Left kidney (tissue), 8 donors: Measurements from ENCODE around the gene ID2. TPM values are rescaled to one million over a fixed set of nuclear protein-coding genes. Genes with fewer than 3 reads are reported as not detected.

ENCODE experiments used
- DNase-seq: peaks from one replicate; pipeline ENCODE4 v3.0.0-alpha.2; 2013
- long read RNA-seq, 8 donors: transcript quantifications; one replicate each; lab custom pipeline, GENCODE V29; 2026
- polyA plus RNA-seq: library from polyadenylated mRNA; unstranded; fragments of 120-200 nt; gene quantifications from one replicate; pipeline ENCODE4 v1.2.1, GENCODE V29; 2013; ENCODE audit not compliant: insufficient read length

ID2 gene, protein sequence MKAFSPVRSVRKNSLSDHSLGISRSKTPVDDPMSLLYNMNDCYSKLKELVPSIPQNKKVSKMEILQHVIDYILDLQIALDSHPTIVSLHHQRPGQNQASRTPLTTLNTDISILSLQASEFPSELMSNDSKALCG
- 306 TPM for polyA plus RNA-seq
- long read RNA-seq, donor 1, transcript ID2-204 (2 exons, 474 nt), result minor isoform, 7 of 191 reads
- long read RNA-seq, donor 1, transcript ID2-203 (3 exons, 1,362 nt), result major isoform, 182 of 191 reads
- long read RNA-seq, donor 1, partial matches to known transcripts, result 0 of 191 reads
- long read RNA-seq, donor 1, other reads (novel, unspliced or antisense), result 0 of 191 reads
- long read RNA-seq, donor 2, transcript ID2-203 (3 exons, 1,362 nt), result major isoform, 187 of 236 reads
- long read RNA-seq, donor 2, transcript ID2-202 (2 exons, 623 nt), result minor isoform, 7 of 236 reads
- long read RNA-seq, donor 2, transcript ID2-204 (2 exons, 474 nt), result minor isoform, 11 of 236 reads
- long read RNA-seq, donor 2, partial matches to known transcripts, result 31 of 236 reads
- long read RNA-seq, donor 2, other reads (novel, unspliced or antisense), result 0 of 236 reads
- long read RNA-seq, donor 3, transcript ID2-203 (3 exons, 1,362 nt), result major isoform, 142 of 151 reads
- long read RNA-seq, donor 3, transcript ID2-202 (2 exons, 623 nt), result minor isoform, 5 of 151 reads
- long read RNA-seq, donor 3, partial matches to known transcripts, result 0 of 151 reads
- long read RNA-seq, donor 3, other reads (novel, unspliced or antisense), result 0 of 151 reads
- long read RNA-seq, donor 4, transcript ID2-203 (3 exons, 1,362 nt), result major isoform, 29 of 65 reads
- long read RNA-seq, donor 4, partial matches to known transcripts, result 31 of 65 reads
- long read RNA-seq, donor 4, other reads (novel, unspliced or antisense), result 0 of 65 reads
- long read RNA-seq, donor 5, transcript ID2-203 (3 exons, 1,362 nt), result major isoform, 295 of 310 reads
- long read RNA-seq, donor 5, transcript ID2-204 (2 exons, 474 nt), result minor isoform, 10 of 310 reads
- long read RNA-seq, donor 5, partial matches to known transcripts, result 0 of 310 reads
- long read RNA-seq, donor 5, other reads (novel, unspliced or antisense), result 0 of 310 reads
- long read RNA-seq, donor 6, transcript ID2-203 (3 exons, 1,362 nt), result major isoform, 154 of 192 reads
- long read RNA-seq, donor 6, partial matches to known transcripts, result 32 of 192 reads
- long read RNA-seq, donor 6, other reads (novel, unspliced or antisense), result 0 of 192 reads
- long read RNA-seq, donor 7, transcript ID2-203 (3 exons, 1,362 nt), result major isoform, 311 of 396 reads
- long read RNA-seq, donor 7, transcript ID2-202 (2 exons, 623 nt), result minor isoform, 11 of 396 reads
- long read RNA-seq, donor 7, transcript ID2-204 (2 exons, 474 nt), result minor isoform, 17 of 396 reads
- long read RNA-seq, donor 7, partial matches to known transcripts, result 57 of 396 reads
- long read RNA-seq, donor 7, other reads (novel, unspliced or antisense), result 0 of 396 reads
- long read RNA-seq, donor 8, transcript ID2-203 (3 exons, 1,362 nt), result major isoform, 85 of 91 reads
- long read RNA-seq, donor 8, partial matches to known transcripts, result 0 of 91 reads
- long read RNA-seq, donor 8, other reads (novel, unspliced or antisense), result 0 of 91 reads

DNA sequence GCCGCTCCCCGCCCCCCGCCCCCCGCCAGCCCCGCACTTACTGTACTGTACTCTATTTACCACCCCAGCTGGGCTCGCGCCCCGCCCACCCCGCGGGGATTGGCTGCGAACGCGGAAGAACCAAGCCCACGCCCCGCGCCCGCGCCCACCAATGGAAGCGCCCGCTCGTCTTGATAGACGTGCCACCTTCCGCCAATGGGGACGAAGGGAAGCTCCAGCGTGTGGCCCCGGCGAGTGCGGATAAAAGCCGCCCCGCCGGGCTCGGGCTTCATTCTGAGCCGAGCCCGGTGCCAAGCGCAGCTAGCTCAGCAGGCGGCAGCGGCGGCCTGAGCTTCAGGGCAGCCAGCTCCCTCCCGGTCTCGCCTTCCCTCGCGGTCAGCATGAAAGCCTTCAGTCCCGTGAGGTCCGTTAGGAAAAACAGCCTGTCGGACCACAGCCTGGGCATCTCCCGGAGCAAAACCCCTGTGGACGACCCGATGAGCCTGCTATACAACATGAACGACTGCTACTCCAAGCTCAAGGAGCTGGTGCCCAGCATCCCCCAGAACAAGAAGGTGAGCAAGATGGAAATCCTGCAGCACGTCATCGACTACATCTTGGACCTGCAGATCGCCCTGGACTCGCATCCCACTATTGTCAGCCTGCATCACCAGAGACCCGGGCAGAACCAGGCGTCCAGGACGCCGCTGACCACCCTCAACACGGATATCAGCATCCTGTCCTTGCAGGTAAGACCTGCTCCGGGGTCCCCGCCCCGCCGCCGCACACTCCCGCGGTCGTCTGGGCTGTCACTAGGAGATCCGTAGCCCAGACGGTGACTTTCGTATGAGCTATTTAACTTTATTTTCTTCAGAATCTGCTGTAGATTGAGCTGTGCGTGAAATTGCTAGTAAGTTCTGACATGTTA, at the start of gene ID2:
Gene ID2 (plus strand): TSS at position 271 of the 907 bp plus-strand sequence. CDS start 110 bp downstream, at position 381.
- DNase-seq, result peak; percentile 99

DNA sequence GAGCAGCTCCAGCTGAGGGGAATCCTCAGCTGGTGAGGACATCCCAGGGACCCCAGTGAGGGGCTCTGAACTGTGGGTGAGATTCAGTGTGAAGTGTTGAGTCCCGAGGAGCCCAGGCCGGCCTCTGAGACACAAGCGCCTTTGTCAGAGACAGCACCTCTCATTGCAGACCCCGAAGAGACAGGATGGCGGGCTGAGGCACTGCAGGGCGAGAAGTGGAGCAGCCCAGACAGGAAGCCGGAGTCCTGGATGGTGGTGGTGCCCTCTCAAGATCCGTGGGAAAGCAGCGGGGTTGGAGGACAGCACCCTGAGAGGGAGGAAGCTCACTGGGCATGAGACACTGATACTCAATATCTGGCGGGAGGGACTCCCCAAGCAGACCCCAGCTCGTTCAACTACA, 49.1 kb upstream of the ID2 start:
- no peak for DNase-seq

DNA sequence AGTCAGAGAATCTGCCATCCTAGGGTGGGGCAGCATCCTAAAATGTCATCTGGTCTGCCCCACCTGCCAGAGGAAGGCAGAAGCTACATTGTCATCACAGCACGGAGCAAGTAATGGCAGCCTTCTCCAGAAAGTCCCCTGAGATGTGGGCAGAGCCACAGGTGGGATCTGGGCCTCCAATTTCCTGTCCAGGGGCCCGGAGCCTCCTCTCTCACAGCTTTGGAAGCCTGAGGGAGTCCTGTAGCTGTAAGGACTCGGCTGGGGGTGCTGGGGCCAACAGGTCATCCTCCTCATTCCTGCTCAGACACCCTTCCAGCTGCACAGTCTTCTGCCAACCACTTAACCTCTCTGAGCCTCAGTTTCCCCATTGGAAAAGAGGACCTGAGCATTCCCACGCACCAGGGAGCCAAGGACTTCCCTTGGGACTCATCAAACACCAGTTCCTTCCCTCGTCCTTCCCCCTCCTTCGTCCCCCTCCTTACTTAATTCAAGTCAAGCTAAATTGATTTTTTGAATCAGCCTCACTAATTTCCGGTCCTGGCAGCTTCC, 48.6 kb upstream of the ID2 start:
- DNase-seq, result no peak

DNA sequence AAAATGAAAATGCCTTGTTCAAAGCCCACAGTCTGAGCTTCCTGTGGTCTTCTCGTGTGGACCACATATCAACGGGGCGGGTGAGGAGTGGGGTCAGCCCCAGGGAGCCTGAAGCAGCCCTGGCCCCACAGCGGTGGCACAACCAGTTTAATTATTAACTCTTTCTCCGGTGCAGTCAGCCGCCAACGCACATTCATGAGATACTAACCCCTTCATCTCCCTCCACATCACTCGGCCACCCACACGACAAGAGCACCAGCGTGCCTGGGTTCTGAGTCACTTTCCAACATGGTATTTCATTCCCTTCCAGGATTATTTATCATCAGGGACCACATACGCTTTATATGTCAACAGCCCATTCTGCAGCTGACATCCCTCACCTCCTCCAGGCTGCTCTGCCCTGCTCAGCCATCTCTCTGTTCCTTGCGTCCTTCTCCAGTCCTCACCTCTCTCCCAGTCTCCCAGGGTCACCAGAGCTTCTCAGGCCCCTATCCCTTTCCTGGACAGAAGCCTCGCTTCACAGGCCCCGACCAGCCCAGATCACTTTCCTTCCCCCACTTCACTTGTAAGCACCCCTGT, 48.0 kb upstream of the ID2 start:
- DNase-seq, result no peak

DNA sequence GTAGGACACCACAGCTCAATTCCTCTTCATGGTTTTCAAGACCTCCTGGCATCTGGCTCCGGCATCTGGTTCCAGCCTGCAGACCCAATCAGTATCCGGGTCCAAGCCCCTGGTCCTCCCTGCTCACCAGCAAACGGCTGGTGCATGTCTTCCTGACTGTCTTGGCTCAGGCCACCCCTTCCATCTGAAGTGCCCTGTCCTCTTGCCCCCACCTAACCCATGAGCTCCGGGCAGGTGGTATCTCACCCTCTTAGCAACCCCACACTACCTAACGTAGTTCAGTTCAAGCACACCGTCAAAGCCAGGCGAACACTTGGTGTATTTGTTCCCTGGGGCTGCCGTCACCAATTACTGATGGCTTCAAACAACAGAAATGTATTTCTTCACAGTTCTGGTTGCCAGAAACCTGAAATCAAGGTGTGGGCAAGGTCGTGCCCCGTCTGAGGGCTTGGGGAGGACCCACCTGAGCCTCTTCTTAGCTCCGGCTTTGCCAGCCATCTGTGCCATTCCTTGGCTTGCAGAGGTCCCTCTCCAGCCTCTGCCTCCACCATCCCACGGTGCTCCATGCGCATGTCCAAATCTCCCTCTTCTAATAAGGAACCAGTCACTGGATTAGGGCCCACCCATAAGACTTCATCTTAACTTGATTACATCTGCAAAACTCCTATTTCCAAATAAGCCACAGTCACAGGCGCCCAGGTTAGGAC, 47.2 kb upstream of the ID2 start:
- DNase-seq, result no peak

DNA sequence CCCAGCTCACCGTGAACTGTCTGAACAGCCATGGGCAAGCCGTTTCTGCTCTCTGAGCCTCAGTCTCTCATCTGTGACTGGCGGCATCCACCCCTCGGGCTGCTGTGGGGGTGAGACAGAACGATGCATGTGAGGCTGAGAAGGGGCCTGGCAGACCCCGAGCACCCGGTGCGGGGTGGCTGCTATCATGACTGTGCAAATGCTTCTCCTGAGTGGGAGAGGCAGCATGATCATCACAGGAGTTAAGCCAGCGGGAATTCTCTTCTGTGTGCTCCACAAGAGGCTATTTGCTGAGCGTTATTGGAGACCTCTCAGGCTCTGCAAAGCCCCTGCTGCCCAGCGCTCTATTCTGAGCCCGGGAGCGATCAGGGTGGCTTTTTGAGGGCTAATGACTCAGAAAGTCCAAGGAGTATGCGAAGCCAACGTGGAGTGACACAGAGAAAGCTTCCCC, 45.8 kb upstream of the ID2 start:
- no peak for DNase-seq

DNA sequence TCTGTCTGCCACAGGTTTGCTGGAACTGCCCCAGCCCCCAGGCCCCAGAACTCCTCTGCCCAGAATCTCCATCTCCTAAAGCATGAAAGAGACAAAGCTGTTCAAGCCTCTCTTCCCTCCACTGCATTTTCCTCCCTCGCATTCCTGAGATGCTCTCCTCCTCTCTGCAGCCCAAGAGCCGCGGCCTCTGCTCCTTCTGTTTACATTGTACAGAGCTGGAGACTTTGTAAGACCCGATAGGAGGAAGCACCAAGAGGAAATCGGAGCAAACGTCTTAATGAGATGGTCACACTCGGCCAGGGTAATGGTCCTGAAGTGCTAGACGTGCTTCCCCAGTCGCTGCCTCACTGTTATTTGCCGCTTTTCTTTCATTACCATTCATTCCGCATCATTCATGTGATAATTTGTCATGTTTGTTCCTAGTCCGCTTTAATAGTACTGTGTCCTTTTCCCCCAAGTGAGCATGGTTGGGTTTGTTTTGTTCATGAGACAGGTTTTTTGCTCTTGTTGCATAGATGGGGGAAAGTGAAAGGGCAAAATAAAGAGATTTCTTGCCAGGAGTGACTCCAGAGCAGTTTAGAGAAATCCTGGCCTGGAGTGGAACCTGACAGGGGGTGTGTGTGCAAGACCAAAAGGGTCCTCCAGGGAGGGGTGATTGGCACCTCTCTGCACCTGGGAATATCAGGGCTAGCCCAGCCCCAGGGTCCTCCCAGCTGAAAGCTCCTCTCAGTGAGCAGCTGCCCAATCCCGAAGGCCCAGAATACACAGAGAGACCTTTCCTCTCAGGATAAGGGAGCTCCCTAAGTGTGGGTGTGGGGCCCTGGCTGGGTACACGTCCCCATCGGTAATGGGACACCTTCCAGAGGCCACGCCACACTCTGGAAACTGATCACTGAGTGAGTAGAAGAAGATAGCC, 44.9 kb upstream of the ID2 start:
- DNase-seq, result peak; percentile 85

DNA sequence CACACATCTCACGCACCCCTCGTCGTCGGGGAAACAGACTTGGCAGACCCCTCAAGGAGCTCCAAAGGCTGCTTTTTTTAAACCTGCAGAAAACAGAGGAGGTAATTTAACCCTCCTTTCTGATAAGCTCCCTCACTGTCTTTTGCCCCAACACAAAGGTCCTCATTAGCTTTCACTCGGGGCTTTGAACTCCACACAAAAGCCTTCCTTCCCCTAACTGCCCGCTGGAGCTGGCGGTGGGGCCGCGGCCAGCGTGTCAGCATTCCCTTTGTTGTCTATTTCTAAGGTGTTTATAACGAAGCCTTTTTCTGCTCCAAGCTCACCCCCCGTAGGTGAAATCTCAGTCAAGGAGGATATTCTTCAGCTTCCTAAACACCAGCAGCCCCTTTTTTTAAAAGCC, 43.5 kb upstream of the ID2 start:
- DNase-seq, result no peak

DNA sequence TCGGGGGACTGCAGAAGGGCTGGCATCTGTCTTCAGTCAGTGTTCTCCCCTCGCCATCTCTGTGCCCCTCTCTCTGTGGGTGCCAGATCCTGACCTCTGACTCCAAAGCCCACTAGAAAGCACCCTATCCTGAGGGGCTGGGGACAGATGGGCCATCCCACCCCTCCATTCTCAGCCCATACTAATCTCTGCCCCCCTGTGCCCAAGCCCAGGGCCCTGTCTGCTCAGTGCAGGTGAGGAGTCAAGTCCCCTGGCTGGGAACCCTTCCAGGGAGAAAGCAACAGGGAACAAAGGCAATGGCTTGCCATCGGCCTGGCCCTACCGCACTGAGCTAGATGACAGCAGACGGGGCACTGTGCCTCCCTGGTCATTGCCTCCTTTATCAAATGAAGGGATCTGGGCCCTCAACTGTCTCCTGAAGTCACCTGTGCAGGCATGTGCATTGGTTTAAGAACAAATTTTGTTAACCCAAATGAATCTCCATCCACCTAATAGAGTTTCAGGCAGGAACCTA, 42.7 kb upstream of the ID2 start:
- no peak for DNase-seq

DNA sequence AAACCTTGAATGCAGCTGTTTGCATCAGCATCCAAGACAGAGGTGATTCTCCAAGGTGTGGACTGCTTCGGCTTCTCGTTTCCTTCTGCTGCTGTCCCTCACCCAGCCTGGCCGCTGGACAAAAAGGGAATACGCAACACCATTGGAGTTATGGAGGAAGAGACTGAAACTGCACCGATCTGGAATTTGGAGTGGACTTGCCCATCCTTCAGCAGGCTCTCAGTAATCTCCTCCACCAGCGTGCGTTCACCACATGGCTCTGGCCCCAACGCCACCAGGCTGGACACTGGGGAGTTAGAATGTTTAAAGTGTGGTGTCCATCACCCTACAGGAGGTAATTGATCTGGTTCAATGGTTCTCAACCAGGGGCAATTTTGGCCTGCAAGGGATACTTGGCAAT, 41.4 kb upstream of the ID2 start:
- no peak for DNase-seq

DNA sequence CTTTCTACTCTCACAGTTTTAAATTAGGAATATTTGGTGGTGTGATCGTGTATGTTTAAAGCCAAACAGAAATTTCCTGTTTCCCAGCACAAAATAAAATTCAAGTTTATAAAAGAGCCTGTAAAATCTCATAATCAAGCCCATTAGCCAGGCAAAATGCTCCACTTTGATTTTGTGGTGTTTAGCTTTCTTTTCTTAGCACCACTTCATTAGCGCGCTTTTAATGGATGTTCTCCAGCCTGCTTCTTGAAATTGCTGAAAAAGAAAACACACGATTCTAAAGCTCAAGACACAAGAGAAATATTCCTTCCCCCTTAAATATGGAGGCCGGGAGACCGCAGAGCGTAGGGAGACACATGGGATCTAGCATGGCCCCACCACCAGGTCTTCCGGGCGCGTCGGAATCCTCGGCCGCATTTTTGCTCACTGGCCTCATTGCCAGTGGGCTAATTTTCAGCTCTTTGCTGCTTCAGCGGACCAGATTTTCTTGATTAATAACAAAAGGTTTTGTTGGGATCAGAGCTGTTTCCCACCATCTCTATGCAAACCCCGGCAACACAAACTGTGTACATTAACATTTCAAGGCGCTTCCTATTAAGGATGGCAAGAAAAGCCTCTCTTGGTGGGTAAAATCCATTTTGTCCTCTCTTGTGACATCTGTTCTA, 40.4 kb upstream of the ID2 start:
- no peak for DNase-seq

DNA sequence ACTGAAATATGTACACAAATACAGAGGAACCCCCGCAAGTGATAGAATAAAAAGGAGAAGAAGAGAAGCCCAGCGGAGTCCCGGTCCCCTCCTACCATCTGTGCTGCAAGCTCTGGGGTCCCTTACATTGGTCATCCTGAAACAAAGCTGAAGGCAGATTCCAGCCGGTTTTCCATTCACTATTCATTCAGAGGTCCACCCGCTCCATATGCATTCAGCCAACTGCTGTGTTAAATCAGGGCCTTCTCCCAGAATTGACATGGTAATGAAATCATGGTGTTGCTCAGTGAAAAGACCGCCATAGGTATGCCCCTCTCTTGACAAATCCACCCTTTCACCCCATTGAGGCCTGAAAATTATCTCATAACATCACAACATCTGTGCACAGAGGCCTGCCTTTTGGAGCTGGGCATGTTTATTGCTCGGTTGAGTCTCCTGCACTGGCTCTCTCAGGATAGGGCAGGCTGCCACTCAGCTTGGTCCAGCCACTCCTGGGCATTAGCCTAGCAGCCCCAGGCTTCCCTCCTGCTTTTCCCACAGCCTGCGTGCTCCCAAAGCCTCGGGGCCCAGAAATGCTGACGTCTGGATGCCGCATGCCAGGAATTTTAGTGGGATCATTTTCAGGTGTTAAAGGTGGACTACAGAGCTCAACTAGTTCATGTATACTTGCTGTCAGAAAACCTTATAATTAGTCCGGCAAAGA, 39.3 kb upstream of the ID2 start:
- DNase-seq, result no peak

DNA sequence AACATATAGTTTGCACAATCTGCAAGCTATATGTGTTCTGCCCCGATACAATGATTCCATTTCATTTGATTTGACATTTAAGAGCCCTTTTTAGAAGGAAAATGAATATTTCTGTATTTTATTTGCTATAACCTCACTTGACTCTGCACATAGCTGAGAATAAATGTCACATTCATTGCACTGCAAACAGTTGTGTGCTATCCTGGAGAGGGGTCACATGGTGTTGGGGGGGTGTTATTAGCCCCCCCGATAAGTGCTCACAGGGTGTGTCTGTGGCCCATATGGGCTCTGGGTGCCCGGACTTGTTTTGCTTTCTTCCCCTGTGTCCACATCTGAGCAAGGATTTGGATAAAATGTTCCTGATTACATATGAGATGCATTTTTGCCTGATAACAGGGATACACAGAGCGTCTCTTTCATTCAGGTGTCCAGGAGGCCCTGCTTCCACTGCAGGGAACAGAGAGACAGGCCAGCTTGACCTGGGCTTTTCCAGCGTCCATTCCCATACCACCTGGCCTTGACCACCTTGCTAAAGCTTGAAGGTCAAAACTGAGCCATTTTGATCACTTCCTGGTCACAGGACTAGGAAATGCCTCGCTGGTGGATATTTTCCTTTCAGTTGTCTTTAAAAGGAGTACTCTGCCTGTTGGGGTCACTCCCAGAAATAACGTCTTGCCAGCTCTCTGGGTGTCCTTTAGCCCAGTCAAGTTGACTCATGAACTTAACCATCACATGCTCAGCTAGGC, 38.4 kb upstream of the ID2 start:
- no peak for DNase-seq

DNA sequence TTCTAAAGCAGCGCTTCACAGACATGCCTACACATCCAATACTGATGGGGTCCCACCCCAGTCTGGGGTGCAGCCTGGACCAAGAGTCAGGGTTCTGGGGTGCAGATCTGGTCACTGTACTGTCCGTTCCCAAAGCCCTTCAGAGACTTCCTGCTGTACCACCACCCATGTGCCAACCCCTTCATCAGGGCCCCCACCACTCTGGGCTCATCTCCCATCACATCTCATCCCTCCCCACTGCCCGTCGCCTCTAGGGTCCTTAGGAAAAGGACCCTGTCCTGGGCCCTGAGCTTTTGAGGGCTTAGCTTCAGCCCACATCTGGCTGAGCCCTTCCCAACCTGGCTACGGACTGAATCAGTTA, 37.9 kb upstream of the ID2 start:
- DNase-seq, result no peak

DNA sequence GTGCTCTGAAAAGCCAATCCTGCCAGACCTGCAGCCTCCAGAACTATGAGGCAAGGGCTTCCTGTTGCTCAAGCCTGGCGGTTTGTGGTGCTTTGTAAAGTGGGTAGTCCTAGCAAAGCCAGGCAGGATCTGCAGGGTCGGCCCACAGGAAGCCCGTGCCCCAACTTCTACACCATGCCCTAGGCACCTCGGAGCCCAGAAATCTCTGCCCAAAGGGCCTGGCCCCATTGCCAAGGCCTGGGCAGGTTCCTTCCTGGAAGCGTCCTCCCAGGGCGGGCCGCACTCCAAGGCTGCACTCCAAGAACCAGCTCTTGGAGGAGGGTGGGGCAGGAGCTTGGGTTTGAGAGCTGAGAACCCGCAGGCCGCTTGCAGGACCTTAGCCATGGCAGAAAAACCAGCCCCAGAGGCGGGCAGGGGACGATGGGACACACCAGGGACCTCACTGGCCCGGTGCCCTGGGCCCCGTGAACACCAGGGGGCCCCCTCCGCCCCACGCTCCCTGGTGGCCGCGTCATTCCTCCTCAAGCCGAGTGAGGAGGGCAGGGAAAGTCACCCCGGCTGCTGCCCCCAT, 37.2 kb upstream of the ID2 start:
- DNase-seq, result no peak
